GM21423 (cell line): ENCODE measurements around the gene FAM181B.

Source experiments
- ATAC-seq: cut with Tn5 transposase; IDR thresholded peaks from one replicate; pipeline ENCODE4 v1.9.1; 2021; ENCODE audit warnings: mild to moderate bottlenecking, moderate library complexity; ENCODE audit not compliant: unreplicated experiment

The FAM181B gene

GRCh38 chr11:82686211-82686610 is 47.5 kb downstream of the FAM181B start:
- no peak for ATAC-seq

- no peak for ATAC-seq
Measured at GRCh38 chr11:82683029-82683428, 50.6 kb downstream of the FAM181B start.

- ATAC-seq = peak; percentile 75
Measured at GRCh38 chr11:82682003-82682751, 51.5 kb downstream of the FAM181B start.

GRCh38 chr11:82680252-82680651 is 53.4 kb downstream of the FAM181B start:
- no peak for ATAC-seq
